ENCODE measurements around the gene TFEC. TPM values are rescaled to one million over a fixed set of nuclear protein-coding genes. Genes with fewer than 3 reads are reported as not detected.

TFEC gene
- total RNA-seq, 1 experiment from 2014 or later = not detected

DNA sequence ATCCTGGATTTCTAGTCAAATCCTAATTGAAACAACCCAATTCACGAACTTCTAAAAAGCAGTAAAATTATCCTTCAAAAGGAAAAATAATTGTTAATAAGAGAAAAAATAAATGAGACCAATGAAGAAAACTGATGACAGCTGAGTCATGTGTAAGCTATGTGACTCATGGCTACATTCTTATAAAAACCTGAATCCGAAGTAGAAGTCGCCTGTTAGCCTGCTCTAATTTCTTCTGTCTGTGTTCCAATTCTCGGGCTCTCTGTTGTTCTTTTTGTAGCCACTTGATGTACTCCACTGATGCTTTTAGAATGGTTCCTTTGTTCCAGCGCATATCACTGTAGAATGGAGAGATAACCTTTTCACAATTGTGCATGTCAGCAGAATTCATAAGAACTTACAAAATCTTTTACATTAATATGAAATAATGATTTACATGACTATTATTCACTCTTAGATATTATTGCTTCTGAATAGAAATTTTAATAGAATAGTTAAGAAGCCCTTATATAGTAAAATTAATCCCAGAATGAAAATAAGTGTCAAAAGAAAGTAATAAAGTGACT, 88.8 kb downstream of the TFEC start:
- no peak overlapping the region for H4K8ac ChIP-seq (replicated peaks; ENCODE audit: insufficient read length, low read depth, low read length)
- H3K27ac Mint-ChIP-seq = no peak overlapping the region

More for the DNA sequence above, 88.8 kb downstream of the TFEC start:
- no peak overlapping the region for H3K27ac ChIP-seq (ENCODE audit: insufficient read length, low read depth, low read length)
- H2AK5ac ChIP-seq (ENCODE audit: insufficient read length, low read length) = no peak overlapping the region
- no peaks in the 10 kb centered on the region for H4K20me1 ChIP-seq (ENCODE audit: control insufficient read depth, insufficient read depth, insufficient read length)
- H3K79me2 ChIP-seq (ENCODE audit: insufficient read depth, low read length) = no peaks in the 10 kb centered on the region
- no peak overlapping the region for H2AFZ ChIP-seq (ENCODE audit: low read length)
- no peak overlapping the region for H3K14ac ChIP-seq (ENCODE audit: insufficient read depth, low read length)
- H3K18ac ChIP-seq (ENCODE audit: insufficient read length, low read depth, low read length) = no peak overlapping the region
- no peaks in the 10 kb centered on the region for H3K36me3 Mint-ChIP-seq (ENCODE audit: insufficient read depth in 1 of 3, low read depth in 3 of 3)
- no peak overlapping the region for H3K4me2 ChIP-seq (ENCODE audit: insufficient read depth, insufficient read length, low read length)
- no peak overlapping the region for H2BK15ac ChIP-seq (ENCODE audit: low read depth, low read length)
- no CpG with 5 or more reads among the region's 5 CpGs for WGBS (ENCODE audit: extremely low coverage, insufficient read length, low lambda C conversion rate)
- H3T11ph ChIP-seq (ENCODE audit: low read length) = no peak overlapping the region
- no peak overlapping the region for H2BK120ac ChIP-seq (ENCODE audit: low read depth, low read length, poor library complexity, severe bottlenecking)
- H3K79me1 ChIP-seq (ENCODE audit: insufficient read depth, low read depth, low read length, poor library complexity, severe bottlenecking) = no peaks in the 10 kb centered on the region
- H3K9ac ChIP-seq (ENCODE audit: extremely low read depth, insufficient read length, low read length) = no peak overlapping the region
- H3K4me1 ChIP-seq (ENCODE audit: insufficient read depth, low read length) = no peaks in the 10 kb centered on the region
- TF ChIP-seq, protein P1, sequence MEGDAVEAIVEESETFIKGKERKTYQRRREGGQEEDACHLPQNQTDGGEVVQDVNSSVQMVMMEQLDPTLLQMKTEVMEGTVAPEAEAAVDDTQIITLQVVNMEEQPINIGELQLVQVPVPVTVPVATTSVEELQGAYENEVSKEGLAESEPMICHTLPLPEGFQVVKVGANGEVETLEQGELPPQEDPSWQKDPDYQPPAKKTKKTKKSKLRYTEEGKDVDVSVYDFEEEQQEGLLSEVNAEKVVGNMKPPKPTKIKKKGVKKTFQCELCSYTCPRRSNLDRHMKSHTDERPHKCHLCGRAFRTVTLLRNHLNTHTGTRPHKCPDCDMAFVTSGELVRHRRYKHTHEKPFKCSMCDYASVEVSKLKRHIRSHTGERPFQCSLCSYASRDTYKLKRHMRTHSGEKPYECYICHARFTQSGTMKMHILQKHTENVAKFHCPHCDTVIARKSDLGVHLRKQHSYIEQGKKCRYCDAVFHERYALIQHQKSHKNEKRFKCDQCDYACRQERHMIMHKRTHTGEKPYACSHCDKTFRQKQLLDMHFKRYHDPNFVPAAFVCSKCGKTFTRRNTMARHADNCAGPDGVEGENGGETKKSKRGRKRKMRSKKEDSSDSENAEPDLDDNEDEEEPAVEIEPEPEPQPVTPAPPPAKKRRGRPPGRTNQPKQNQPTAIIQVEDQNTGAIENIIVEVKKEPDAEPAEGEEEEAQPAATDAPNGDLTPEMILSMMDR (conservative IDR thresholded peaks at IDR 0.05) = no peak
- no peaks in the 10 kb centered on the region for H3K23me2 ChIP-seq (ENCODE audit: insufficient read length, low read depth, low read length, poor library complexity, severe bottlenecking)
- DNase-seq = no peak
- no peaks in the 10 kb centered on the region for H3K27me3 ChIP-seq (ENCODE audit: insufficient read depth, low read length)
- no peak overlapping the region for H3K4ac ChIP-seq (ENCODE audit: low read depth, low read length)
- no peaks in the 10 kb centered on the region for H3K9me3 Mint-ChIP-seq
- no peak overlapping the region for H3K56ac ChIP-seq (ENCODE audit: insufficient read length, low read depth, low read length)
- H4K5ac ChIP-seq (ENCODE audit: insufficient read length, low read depth, low read length) = no peak overlapping the region
- H3K9me3 ChIP-seq (ENCODE audit: control insufficient read depth, low read depth, low read length) = no peaks in the 10 kb centered on the region
- no peaks in the 10 kb centered on the region for H3K27me3 Mint-ChIP-seq (ENCODE audit: low read depth)
- H3K23ac ChIP-seq (ENCODE audit: insufficient read length, low read depth, low read length) = no peak overlapping the region
- H2BK20ac ChIP-seq (ENCODE audit: low read depth, low read length, poor library complexity, severe bottlenecking) = no peak overlapping the region
- H2BK12ac ChIP-seq (ENCODE audit: insufficient read length, low read depth, low read length) = no peak overlapping the region
- no peak overlapping the region for H2BK5ac ChIP-seq (ENCODE audit: insufficient read length, low read length)
- no peaks in the 10 kb centered on the region for H3K4me1 Mint-ChIP-seq
- no peak overlapping the region for H4K91ac ChIP-seq (ENCODE audit: insufficient read length, low read depth, low read length)
- no peak overlapping the region for H3K4me3 Mint-ChIP-seq

All from H9 (cell line).